Tibial nerve (tissue), 3 donors: ENCODE data around the gene SPAM1.

Experiments used
- POLR2A ChIP-seq, 2 donors: fragments of 450-650 bp; IDR thresholded peaks; one replicate each; pipeline ENCODE4 v1.6.1; 2017; ENCODE audit warnings: antibody characterized with exemption in 2 of 2, mild to moderate bottlenecking in 2 of 2, moderate library complexity in 2 of 2
- TF ChIP-seq, protein P1 (sequence below), 5 experiments: fragments of 200-600 bp in 3 of 5; fragments of 450-650 bp in 2 of 5; sonication (generic) in 3 of 5; IDR thresholded peaks; one replicate each; pipeline ENCODE4 v1.5.1; 2016 to 2019; ENCODE audit warnings: antibody characterized with exemption in 5 of 5, mild to moderate bottlenecking in 3 of 5, moderate library complexity in 2 of 5

DNA sequence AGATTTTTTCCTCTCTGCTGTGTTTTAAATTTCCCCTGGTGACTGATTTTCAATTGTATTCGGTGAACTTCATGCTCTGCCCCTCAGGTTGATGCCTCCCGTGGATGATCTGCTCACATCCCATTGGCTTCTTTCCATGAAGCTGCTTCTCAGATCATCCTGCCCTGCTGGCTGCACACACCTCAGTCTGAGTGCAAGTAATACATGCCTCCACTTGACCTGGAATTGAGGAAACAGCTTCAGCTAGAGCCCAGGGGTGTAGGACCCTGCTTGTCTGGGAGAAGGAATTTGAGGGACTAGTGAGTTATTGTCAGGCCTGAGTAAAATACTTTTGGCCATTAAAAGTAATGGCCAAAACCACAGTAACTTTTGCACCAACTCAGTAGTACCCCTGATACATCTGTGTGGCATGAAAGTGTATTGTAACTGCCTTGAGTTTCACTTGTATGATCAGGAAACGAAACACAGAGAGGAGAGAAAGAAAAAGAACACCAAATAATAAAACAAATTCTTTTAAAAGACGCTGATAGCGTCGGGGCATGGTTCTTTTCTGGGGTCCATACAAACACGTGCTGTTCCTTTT lies 49.4 kb downstream of the SPAM1 start:
- TF ChIP-seq, protein P1, sequence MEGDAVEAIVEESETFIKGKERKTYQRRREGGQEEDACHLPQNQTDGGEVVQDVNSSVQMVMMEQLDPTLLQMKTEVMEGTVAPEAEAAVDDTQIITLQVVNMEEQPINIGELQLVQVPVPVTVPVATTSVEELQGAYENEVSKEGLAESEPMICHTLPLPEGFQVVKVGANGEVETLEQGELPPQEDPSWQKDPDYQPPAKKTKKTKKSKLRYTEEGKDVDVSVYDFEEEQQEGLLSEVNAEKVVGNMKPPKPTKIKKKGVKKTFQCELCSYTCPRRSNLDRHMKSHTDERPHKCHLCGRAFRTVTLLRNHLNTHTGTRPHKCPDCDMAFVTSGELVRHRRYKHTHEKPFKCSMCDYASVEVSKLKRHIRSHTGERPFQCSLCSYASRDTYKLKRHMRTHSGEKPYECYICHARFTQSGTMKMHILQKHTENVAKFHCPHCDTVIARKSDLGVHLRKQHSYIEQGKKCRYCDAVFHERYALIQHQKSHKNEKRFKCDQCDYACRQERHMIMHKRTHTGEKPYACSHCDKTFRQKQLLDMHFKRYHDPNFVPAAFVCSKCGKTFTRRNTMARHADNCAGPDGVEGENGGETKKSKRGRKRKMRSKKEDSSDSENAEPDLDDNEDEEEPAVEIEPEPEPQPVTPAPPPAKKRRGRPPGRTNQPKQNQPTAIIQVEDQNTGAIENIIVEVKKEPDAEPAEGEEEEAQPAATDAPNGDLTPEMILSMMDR (IDR thresholded peaks at IDR 0.05) = no peak
- no peak for TF ChIP-seq POLR2A (IDR thresholded peaks at IDR 0.05)
